Right renal cortex interstitium (tissue), 3 donors: ENCODE measurements around the gene KRTAP12-3. TPM values are rescaled to one million over a fixed set of nuclear protein-coding genes. Genes with fewer than 3 reads are reported as not detected.
"Not testable (repeated sequence)": the region's sequence is repeated elsewhere in the genome, so short reads cannot be mapped to it uniquely, and the experiment has no call there.

ENCODE experiments used
- DNase-seq, 3 donors: peaks; one replicate each; pipeline ENCODE4 v3.0.0-alpha.2; 2013; ENCODE audit warnings: low read depth in 3 of 3, low spot score in 2 of 3
- polyA plus RNA-seq, 3 donors: library from polyadenylated mRNA; unstranded; fragments of 120-200 nt; gene quantifications; one replicate each; pipeline ENCODE4 v1.2.1, GENCODE V29; 2013; ENCODE audit not compliant: insufficient read length in 3 of 3

Gene KRTAP12-3
- polyA plus RNA-seq, 3 donors: not detected

DNA sequence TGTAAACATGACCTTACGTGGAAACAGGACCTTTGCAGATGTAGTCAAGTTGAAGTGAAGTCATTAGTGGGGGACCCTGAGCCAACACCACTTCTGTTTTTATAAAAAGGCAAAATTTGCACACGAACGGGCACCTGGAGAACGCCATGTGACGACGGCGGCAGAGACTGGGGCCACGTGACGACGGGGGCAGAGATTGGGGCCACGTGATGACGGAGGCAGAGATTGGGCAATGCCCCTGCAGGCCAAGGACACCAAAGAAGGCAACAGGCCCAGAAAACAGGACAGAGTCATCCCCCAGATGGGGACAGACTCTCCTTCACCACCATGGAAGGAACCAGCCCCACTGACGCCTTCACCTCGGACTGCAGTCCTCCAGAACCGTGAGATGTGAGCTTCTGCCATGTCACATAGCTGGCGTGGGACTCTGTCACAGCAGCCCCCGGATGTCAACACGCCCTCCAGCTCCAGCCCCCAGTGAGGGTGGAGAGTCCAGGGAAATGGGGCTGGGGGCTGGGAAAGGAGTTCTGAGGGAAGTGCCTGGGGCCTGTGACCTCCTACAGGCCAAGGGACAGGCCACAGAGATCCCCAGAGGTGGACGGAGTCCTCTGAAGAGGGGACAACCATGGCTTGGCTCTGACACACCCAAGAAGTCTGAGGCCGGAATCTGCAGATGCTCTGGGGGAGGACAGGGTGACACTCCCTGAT is 7.3 kb upstream of the KRTAP12-3 start:
- no peak for DNase-seq

DNA sequence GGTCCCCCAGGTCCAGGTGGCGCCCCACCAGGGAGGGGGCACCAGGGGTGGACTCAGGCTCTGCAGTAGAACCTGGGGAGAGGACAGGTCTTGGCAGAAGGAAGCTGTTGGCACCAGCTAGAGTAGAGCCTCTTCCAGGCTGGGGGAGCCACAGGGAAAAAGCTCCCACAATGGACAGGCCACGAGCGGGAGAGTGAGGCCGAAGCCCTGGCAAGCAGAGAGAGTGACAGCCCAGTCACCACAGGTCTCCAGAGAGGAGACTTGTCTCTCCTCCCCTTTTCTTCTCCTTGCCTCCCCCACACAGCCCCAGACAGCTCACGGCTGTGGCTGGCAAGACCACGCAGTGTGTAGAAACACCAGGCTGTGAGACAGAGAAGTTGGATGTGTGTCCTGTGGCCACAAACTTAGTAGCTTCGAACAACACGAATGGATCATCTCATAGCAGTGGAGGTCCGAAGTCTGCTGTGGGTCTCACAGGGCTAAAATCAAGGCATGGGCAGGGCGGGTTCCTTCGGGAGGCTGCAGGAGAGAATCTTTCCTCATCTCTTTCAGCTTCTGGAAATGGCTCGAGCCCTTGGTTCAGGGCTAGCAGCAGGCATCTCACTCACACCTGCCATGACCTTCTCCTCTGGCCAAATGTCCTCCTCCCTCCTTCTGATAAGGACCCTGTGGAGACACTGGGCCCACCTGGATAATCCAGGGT is 6.6 kb upstream of the KRTAP12-3 start:
- no peak for DNase-seq

DNA sequence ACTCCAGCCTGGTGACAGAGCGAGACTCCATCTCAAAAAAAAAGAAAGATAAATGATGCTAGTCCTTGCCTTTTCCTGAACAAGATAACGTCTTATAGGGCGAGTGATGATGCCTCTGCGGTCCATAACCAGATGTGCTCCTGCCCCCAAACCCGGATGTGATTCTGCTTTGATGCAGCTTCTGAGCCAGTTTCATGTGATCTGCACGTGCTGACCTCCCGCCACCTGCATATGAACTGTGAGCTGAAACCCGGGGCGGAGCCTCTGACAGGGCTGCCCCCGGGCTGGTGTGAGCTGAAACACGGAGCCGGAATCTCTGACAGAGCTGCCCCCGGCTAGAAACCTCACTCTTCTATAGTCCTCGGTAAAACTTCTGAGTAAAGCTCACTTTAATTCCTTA is 4.6 kb upstream of the KRTAP12-3 start:
- no peak for DNase-seq

DNA sequence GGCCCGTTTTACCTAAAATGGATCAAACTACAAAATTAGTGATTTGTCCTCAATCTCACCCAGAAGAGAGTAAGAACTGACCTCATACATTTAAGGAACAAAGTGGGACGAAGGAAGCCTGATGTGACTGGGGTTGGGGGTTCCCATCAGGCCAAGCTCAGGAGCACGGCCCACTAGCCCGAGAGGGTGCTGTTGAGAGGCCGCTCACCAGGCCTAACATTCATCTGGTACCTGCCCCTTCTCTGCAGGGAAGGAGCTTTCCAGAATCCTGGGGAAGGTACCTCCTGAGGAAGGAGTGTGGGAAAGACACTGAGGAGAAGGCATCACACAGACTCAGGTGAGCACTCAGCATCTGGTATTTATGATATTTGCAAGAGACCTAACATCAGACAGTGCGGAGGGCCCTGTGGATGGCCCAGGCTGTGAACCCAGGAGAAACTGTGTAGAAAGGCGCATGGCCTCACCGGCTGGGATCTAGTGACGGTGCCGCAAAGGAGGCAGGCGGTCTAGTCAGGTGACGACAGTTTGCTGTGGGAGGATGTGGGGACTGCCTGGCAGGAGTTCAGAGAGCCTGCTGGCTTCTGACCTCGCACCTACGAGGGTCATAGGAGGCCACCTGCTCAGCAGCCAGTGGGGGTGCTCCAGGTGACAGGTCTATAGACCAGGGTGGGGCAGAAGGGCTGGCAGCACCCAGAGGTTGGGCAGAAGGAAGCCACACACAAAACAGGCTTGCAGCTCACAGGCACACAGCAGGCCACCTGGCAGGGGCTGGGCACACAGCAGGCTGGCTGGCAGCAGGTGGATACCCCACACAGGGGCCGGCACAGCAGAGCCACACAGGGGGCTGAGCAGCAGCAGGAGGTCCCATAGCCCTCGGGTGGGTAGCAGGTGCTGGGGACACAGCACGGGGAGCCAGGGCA is 3.8 kb upstream of the KRTAP12-3 start:
- DNase-seq: no peak

DNA sequence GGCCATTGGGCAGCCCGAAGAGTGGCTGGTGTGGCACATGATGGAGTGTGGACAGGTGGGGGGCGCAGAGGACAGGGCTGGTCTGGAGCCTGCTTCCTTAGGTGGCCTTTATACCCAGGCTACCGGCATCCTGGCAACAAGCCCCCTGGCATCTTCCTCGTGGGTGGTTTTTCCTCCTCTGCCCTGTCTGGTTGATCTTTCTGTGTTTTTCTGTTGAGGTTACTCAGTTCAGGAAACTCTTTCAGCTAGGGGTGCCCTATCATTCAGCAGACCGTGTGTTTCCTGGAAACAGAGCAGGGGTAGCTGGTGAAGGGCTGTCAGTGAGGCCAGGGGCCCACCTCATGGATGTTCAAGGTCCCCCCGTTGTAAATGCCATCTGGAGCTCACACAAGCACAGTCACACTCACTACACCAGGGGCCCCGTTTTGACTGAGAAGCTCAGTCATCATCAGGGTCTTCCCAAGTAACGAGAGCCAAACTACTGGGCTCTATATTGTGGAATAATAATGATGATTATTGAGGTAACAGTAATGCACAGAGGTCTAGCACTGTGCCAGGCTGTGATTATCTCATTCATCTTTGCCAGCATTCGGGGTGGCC is 3.1 kb upstream of the KRTAP12-3 start, which contains the start of gene KRTAP12-4:
Gene KRTAP12-4 (minus strand): TSS at position 84 of the 600 bp plus-strand sequence. CDS start 45 bp downstream, at position 39.
- no peak for DNase-seq

DNA sequence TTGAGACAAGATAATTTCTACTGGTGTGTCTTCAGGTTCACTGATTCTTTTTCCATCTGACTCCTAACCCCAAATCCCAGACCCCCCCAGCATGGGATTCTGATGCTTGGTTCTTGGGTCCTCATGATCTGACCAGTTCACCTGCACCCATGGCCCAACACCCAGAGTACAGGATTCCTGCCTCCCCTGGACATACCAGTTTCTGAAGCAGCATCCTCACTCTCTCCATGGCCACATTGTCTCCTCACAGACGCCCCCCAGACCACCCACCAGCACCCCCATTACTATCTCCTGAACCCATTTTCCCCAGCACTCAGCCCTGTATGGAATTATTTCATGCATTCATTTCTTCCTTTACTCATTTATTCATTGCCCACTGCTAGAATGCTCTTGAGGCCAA is 864 bp upstream of the KRTAP12-3 start:
- DNase-seq: no peak

DNA sequence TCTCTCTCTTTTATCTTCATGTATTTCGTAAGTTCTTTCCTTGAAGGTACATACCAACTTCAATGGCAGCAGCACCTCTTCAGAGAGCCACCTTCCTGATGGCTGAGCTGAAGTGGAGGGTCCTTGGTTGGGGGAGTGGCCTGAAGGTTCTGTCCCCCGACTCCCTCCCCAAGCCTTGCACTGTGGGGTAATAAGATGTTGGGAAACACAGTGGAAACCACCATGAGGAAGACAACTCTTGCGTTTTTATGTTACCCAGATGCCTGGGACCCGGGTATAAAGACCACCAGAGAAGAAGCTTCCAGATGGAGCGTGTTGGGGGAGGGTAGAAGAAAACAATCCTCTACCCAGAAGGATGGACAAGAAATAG is 794 bp downstream of the KRTAP12-3 start:
- no peak for DNase-seq

DNA sequence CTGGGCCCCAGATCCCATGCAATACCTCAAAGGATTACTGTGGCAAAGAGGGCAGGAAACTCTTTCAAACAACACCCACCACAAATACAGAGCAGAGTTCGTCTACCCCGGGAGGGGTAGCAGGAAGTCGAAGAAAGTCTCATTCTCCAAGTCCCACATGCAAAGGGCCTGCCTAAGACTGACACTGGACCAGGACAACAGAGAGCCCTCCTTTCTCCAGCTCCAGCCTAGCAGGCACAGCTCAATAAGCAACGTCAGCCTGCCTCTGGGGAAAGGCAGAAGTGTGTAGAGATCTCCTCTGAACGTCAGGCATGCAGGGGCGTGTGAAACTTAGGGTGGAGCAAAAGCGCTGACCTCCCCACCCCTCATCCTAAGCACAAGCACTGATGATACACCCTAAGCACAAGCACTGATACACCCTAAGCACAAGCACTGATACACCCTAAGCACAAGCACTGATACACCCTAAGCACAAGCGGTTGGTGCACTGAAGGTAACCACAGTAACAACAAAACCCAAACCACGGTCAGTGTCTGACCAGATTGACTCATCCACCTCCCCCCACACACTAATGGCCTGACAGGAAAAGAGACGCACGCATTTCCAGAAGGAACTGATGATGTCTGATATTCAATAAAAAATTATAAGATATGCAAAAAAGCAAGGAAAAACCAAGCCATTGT is 1.3 kb downstream of the KRTAP12-3 start:
- DNase-seq: no peak

DNA sequence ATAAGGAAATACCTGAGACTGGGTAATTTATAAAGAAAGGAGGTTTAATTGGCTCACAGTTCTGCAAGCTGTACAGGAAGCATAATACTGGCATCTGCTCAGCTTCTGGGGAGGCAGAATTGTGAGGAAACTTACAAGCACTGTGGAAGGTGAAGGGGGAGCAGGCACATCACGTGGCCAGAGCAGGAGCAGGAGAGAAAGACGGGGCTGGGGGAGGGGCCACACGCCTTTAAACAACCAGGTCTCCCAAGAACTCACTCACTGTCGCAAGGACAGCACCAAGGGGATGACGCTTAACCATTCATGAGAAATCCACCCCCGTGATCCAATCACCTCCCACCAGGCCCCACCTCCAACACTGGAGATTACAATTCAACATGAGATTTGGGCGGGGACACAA is 3.8 kb downstream of the KRTAP12-3 start:
- DNase-seq: not testable (repeated sequence)

DNA sequence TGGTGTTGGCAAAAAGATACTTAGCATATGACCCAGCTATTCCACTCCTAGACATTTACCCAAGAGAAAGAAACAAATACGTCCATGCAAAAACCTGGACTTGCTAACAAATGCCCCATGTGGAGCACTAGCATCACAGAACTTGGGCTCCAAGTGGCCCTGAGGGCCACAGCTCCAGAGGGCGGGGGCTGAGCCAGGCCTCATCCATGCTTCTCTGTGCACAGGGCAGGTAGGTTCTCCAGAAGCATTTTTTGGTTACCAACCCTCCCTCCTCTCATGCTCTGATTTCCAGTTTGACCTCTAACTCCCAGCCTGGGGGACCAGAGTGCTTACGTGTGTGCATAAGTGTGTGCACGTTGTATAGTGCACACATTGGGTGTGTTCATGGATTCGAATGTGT is 7.0 kb downstream of the KRTAP12-3 start:
- no peak for DNase-seq

DNA sequence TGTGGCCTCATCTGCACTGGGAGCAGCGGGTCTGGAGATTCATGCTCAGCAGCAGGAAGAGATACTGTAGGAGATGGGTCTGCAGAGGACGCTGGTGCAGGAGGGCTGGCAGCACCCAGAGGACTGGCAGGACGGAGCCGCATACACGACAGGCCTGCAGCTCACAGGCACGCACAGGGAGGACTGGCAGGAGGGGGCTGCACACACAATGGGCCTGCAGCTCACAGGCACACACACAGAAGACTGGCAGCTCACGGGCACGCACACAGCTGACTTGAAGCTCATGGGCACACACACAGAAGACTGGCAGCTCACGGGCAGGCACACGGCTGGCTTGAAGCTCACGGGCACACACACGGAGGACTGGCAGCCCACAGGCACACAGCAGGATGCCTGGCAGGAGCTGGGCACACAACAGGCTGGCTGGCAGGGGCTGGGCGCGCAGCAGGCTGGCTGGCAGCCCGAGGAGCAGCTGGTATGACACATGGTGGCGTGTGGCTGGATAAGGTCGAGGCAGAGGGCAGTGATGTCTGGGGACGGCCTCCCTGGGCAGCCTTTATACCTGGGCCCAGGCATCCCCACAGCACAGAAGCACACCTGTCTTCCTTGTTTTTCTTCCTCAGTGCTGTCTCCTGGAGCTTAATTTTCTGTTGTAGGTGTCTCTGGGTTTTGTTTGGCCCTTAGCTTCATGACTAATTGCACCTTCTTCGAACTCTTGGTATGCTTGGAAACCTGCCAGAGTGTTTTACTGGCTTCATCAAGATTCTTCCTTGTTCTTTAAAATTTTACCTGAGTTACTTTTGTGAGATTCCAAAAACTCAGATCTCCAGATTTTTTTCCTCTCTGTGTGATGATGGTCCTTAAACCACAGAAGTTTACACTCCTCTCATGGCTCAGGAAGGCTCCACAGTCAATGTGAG is 8.9 kb downstream of the KRTAP12-3 start, which contains the start of gene KRTAP12-2:
Gene KRTAP12-2 (minus strand): TSS at position 527 of the 920 bp plus-strand sequence. CDS start 41 bp downstream, at position 486.
- DNase-seq: no peak

DNA sequence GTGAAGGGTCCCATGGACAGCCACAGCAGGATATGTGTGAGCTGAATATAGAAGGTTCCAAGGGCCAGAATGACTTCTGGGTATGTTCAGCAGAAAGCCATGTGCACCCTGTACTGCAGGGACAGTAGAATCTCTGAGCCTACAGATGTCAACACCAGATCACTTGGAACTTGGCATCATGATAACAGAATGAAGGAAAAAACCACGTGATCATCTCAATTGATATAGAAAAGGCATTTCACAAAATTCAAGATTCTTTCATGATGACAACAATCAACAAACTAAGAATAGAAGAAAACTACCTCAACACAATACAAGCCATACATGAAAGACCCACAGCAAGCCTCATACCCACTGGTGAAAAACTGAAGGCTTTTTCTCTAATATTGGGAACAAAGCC is 9.9 kb downstream of the KRTAP12-3 start:
- no peak for DNase-seq

DNA sequence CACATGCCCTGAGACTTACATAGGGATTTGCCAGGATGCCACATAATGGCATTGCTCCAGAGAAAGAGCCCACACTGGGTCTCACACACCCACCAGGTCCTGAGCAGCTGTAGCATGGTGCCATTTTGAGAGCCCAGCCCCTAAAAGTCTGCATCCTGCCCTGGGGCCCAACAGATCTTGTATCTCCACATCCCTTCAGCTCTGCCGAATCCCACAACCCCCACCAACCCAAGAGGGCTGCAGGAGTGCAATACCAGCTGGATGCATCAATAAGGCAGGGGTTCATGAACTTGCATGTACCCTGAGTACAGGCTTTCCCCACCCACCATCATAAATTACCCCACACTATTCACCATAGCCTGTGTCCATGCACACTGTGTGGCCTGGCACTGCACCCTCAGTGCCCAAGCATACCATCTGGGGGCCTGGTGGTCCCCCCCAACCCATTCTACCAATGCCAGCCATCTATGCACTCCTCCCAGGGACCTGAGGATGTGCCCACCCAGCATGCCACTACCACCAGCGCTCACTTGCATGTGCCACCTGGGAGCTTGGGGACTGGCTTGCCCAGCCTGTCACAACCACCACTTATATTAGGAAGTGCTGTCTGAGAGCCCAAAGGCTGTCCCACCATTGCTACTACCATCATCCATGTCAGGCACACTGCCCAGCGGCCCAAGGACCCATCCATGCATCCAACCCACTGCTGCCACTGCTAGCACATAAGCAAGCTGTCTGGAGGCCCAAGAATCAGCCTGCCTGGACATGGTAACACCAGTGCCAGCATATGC is 13.1 kb downstream of the KRTAP12-3 start:
- DNase-seq: no peak

DNA sequence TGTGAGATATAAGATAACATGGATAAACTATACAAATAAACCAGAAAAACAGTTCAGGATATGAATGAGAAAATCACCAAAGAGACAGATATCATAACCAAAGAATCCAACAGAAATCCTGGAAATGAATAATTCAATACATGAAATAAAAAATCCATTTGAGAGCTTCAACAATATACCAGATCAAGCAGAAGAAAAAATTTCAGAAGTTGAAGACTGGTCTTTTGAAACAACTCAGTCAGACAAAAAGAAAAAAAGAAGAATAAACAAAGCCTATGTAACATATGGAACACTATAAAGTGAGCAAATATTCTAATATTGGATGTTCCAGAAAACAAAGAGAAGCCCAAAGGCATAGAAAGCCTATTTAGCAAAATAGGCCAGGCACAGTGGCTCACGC is 14.2 kb downstream of the KRTAP12-3 start:
- no peak for DNase-seq

DNA sequence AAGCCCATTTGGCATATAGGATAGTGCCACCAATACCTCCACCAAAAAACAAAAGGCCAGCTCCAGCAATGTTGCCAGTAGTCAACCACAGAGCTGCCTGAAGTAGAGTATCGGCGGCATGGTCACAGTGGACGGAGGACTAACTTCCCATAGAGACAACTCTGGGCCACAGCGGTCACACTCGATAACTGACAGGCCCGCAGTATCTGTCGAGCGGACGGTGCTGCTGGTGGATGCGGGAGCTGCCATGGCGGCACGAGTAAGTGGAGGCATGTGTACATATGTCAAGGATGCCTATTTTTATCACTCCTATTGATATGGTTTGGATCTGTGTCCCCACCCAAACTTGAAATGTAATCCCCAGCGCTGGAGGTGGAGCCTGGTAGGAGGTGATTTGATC is 20.1 kb downstream of the KRTAP12-3 start:
- no peak for DNase-seq

DNA sequence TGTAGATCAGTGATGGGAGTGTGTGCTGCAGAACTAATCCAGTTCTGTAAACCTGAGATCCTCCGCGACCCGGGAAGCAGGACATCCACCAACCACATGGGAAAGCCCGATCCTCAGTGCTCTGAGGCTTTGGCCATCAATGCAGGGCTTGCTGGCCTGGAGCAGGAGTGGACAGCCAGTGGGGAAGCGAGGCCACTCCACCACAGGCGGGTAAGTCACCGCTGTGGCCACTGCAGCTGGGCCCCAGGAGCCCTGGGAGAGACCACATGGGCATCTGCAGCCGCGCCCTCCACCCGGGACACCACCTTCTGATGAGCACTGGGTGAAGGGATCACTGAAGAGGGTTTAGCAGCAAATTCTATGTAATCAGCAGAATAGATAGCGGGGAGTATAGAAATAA is 23.4 kb downstream of the KRTAP12-3 start:
- no peak for DNase-seq

DNA sequence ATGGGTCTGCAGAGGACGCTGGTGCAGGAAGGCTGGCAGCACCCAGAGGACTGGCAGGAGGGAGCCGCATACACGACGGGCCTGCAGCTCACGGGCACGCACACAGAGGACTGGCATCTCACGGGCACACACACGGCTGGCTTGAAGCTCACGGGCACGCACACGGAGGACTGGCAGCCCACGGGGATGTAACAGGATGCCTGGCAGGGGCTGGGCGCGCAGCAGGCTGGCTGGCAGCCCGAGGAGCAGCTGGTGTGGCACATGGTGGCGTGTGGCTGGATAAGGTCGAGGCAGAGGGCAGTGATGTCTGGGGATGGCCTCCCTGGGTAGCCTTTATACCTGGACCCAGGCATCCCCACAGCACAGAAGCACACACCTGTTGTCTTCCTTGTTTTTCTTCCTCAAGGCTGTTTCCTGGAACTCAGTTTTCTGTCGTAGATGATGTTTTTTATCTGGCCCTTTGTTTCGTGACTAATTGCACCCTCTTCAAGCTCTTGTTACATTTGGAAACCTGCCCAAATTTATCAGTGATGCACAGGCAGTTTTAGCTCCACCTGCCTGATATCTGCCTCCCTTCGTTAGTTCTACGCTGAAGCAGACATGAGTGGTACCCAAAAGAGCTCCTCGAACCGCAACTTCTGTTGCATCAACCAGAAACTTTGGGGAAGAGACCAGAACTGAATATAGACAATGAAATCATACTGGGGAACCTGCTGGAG is 24.3 kb downstream of the KRTAP12-3 start, which contains the start of gene KRTAP12-1:
Gene KRTAP12-1 (minus strand): TSS at position 303 of the 719 bp plus-strand sequence. CDS start 40 bp downstream, at position 263.
- no peak for DNase-seq
